ENCODE data around the gene DDX27.

DNA sequence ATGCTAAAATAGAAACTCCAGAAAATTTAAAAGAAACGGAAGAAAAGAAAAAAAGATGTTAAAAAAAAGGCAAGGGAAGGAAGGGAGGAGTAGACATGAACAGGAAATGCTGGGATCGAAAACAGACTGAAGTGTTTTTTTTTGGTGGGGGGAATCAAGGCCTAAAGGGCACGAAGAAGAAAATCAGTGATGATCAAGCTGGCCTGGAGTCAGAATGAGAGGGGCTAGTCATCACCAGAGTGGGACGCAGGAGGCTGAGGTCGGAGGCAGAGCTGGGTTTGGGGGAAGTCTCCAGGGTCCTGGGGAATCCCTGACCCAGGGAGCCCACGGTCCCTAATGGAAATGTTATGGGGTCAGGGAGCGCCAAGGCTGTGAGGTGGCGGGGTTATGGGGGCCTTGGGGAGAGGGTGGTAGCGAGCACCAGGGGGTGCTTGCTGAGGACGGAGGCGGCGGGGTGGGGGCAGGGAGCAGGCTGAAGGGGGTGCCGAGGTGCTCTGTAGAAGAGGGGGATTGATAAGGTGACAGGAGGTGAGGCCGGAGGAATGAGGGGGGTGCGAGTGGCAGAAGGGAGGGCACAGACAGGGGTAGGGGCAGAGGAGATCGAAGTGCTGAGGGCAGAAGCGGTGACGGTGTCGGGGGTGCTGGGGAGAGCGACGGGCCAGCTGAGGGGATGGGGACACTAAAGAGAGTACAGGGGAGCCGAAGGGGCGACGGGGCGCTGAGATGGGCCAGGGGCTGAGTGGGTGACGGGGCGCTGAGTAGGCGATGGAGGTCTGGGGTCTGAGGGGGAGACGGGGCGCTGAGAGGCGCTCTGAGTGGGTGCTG is 58.0 kb downstream of the DDX27 start:
- TF ChIP-seq, protein P1, sequence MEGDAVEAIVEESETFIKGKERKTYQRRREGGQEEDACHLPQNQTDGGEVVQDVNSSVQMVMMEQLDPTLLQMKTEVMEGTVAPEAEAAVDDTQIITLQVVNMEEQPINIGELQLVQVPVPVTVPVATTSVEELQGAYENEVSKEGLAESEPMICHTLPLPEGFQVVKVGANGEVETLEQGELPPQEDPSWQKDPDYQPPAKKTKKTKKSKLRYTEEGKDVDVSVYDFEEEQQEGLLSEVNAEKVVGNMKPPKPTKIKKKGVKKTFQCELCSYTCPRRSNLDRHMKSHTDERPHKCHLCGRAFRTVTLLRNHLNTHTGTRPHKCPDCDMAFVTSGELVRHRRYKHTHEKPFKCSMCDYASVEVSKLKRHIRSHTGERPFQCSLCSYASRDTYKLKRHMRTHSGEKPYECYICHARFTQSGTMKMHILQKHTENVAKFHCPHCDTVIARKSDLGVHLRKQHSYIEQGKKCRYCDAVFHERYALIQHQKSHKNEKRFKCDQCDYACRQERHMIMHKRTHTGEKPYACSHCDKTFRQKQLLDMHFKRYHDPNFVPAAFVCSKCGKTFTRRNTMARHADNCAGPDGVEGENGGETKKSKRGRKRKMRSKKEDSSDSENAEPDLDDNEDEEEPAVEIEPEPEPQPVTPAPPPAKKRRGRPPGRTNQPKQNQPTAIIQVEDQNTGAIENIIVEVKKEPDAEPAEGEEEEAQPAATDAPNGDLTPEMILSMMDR (conservative IDR thresholded peaks at IDR 0.05; ENCODE audit: low read depth, low read length) = no peak
- TF ChIP-seq EZH2 (IDR thresholded peaks at IDR 0.05; ENCODE audit: low read length, unreplicated experiment) = no peak
